Measurements from ENCODE around the gene PLD5. TPM values are rescaled to one million over a fixed set of nuclear protein-coding genes. Genes with fewer than 3 reads are reported as not detected.
"Not testable (repeated sequence)": the region's sequence is repeated elsewhere in the genome, so short reads cannot be mapped to it uniquely, and the experiment has no call there.

The PLD5 gene
- total and polyA plus RNA-seq, 5 donors: 0.14 to 0.31 (median 0.17) TPM; not detected in 1

DNA sequence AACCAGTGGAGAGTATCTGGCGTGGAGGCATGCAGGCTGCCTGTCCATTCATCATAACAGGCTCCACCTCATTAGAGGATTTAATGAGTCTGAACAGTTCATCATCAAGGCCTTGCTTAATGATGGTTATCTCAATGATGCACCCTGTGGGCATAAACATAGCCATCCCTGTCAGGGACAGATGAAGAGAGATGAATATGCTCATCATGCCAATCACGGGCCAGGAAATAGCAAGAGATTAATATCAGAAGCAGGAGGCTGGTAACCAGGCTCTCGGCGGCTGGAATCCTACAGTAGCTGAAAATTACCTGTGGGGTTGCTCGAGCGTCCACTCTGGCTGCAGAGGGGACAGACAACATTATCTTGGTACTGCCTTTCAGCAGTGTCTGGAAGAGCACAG, 247.7 kb downstream of the PLD5 start:
- H3K27ac ChIP-seq (ENCODE audit: low read length); DNase-seq; H3K27me3 ChIP-seq (ENCODE audit: control insufficient read depth, insufficient read depth); H3K9me3 ChIP-seq (ENCODE audit: control insufficient read depth, low read length); H3K4me3 ChIP-seq (ENCODE audit: low read length); intact Hi-C loops (cut with DNase I); ATAC-seq; H3K4me1 ChIP-seq (ENCODE audit: control insufficient read depth, insufficient read depth, low read length): not testable (repeated sequence)
- WGBS: 64% methylated on average over 6 of the region's 6 CpGs

DNA sequence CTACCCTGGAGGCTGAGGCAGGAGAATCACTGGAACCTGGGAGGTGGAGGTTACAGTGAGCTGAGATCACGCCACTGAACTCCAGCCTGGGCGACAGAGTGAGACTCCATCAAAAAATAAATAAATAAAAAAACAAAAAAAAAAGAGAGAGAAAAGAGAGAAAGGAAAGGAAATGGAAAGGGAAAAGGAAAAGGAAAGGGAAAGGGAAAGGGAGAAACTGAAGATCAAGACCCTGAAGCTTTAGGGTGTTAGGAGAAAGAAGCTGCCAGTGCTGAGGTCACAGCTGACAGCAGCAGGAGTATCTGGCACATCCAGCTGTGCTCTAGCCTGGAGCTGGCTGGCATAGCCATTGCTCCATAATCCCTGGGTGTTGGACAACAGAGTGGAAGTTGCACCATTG, 257.5 kb downstream of the PLD5 start:
- H3K9me3 ChIP-seq (ENCODE audit: control insufficient read depth, low read length); ATAC-seq; H3K27ac ChIP-seq (ENCODE audit: low read length); H3K27me3 ChIP-seq (ENCODE audit: control insufficient read depth, insufficient read depth); intact Hi-C loops (cut with DNase I); DNase-seq; H3K4me3 ChIP-seq (ENCODE audit: low read length); H3K4me1 ChIP-seq (ENCODE audit: control insufficient read depth, insufficient read depth, low read length): not testable (repeated sequence)
- 91% methylated on average over 2 of the region's 2 CpGs for WGBS

DNA sequence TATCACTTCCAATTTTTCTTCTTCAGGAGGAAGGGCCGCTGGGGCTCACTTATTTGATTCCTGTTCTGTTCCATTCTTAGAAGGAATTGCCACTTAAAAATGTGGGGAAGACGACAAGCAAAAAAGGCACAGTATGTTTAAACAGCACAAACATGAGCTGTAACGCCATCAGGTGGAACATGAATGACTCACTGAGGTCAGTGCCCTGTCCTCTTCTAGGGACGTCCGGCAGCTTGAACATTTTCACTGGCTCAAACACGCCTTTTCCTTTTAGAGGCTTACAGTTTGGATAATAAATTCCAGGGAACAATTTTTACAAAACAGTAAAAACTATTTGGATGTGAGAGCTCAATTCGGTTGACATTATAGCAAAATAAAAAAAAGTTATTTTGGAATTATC, 260.1 kb downstream of the PLD5 start:
- H3K9me3 ChIP-seq (ENCODE audit: control insufficient read depth, low read length); H3K27me3 ChIP-seq (ENCODE audit: control insufficient read depth, insufficient read depth); DNase-seq; H3K27ac ChIP-seq (ENCODE audit: low read length); intact Hi-C loops (cut with DNase I); H3K4me3 ChIP-seq (ENCODE audit: low read length); ATAC-seq; H3K4me1 ChIP-seq (ENCODE audit: control insufficient read depth, insufficient read depth, low read length): not testable (repeated sequence)
- 61% methylated on average over 6 of the region's 7 CpGs for WGBS

DNA sequence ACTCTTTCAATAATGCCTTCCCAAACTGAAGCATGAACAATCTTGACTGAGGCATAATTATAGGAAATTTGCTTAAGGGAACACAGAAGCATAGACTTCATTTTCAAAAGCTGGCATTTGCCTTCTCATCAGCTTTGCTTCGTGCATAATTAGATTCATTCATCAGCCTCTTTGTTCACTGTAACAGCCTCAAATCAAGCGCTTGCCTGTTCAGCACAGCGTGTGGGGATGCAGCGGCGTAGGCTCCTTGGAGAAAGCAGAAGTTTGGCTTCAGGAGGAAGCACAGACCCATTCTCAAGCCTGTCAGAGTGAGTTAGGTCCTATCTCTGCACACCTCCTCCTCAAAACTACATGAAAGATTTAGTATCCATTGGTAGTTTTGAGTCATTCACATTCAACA, 279.2 kb downstream of the PLD5 start:
- ATAC-seq (no peak), DNase-seq (no peak)
- Histone ChIP-seq H3K9me3 (ENCODE audit: control insufficient read depth, low read length) (no peaks in the 10 kb centered on the region), H3K4me1 (ENCODE audit: control insufficient read depth, insufficient read depth, low read length) (no peaks in the 10 kb centered on the region), H3K27me3 (ENCODE audit: control insufficient read depth, insufficient read depth) (no peaks in the 10 kb centered on the region), H3K4me3 (ENCODE audit: low read length) (no peak overlapping the region), H3K27ac (ENCODE audit: low read length) (no peak overlapping the region)
- WGBS: 53% methylated on average over 5 of the region's 5 CpGs
- intact Hi-C loops (cut with DNase I): no loop called here

DNA sequence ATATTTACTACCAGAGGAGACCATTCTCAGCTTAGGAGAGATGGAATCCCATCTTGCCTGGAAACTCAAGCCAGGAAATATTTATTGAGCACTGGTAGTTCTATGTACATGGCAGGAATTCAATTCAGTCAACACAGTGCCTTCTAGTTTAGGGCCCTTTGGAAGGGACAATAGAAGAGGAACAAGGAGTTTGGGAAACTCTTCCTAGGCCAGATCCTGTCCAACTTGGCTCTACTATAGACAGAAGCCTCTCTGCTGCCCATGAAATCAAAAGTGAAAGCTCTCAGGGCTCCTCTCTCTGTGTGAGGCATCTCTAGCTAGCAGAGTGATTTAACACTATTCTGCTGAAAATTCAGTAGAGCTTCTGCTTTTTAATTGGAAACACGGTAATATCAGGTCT, 281.0 kb downstream of the PLD5 start:
- no peaks in the 10 kb centered on the region for H3K9me3 ChIP-seq (ENCODE audit: control insufficient read depth, low read length)
- intact Hi-C loops (cut with DNase I): no loop called here
- no peak overlapping the region for H3K27ac ChIP-seq (ENCODE audit: low read length)
- H3K4me3 ChIP-seq (ENCODE audit: low read length): no peak overlapping the region
- H3K27me3 ChIP-seq (ENCODE audit: control insufficient read depth, insufficient read depth): no peaks in the 10 kb centered on the region
- no peak for DNase-seq
- H3K4me1 ChIP-seq (ENCODE audit: control insufficient read depth, insufficient read depth, low read length): no peaks in the 10 kb centered on the region
- WGBS: 41% methylated on average over 1 of the region's 1 CpG
- ATAC-seq: no peak

DNA sequence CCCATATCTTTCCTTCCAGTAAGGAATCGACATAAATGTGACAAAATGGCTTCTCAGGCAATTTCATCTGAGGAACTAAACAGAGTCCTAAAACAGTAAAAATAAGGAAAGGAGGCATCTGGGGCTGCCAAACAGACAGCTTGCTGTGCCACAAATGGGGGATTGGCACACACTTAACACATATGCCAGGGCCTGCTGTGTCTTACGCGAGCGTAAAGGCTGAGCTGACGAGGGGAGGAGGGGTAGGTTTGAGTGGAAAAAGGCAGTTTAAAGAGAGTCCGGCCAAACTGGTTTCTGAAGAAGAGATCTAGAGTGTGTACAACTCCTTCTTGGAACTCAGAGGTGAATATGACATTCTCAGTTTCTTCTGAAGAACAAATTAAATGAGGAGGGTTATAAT, 281.5 kb downstream of the PLD5 start:
- no peaks in the 10 kb centered on the region for H3K4me1 ChIP-seq (ENCODE audit: control insufficient read depth, insufficient read depth, low read length)
- no peaks in the 10 kb centered on the region for H3K27me3 ChIP-seq (ENCODE audit: control insufficient read depth, insufficient read depth)
- 71% methylated on average over 6 of the region's 6 CpGs for WGBS
- no peaks in the 10 kb centered on the region for H3K9me3 ChIP-seq (ENCODE audit: control insufficient read depth, low read length)
- no peak for ATAC-seq
- no peak for DNase-seq
- H3K4me3 ChIP-seq (ENCODE audit: low read length): no peak overlapping the region
- intact Hi-C loops (cut with DNase I): no loop called here
- H3K27ac ChIP-seq (ENCODE audit: low read length): no peak overlapping the region

DNA sequence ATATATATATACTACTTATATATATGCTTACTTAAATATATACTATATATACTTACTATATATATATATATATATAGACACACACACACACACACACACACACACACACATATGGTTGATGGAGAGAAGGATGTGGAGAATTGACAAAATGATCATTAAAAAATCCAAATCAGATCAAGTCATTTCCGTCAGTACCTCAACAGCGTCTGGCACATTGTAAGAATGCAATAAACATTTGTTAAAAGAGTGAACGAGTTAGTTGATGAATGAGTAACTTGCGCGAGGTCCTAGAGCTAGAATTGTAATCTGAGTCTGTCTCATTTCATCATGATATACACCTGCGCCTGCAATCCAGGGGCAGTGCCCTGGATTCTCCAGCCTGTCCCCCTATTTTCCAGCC, 282.6 kb downstream of the PLD5 start:
- 80% methylated on average over 6 of the region's 6 CpGs for WGBS
- no peaks in the 10 kb centered on the region for H3K9me3 ChIP-seq (ENCODE audit: control insufficient read depth, low read length)
- no peak overlapping the region for H3K27ac ChIP-seq (ENCODE audit: low read length)
- no peaks in the 10 kb centered on the region for H3K27me3 ChIP-seq (ENCODE audit: control insufficient read depth, insufficient read depth)
- intact Hi-C loops (cut with DNase I): no loop called here
- H3K4me3 ChIP-seq (ENCODE audit: low read length): no peak overlapping the region
- no peak for ATAC-seq
- H3K4me1 ChIP-seq (ENCODE audit: control insufficient read depth, insufficient read depth, low read length): no peaks in the 10 kb centered on the region
- DNase-seq: no peak

DNA sequence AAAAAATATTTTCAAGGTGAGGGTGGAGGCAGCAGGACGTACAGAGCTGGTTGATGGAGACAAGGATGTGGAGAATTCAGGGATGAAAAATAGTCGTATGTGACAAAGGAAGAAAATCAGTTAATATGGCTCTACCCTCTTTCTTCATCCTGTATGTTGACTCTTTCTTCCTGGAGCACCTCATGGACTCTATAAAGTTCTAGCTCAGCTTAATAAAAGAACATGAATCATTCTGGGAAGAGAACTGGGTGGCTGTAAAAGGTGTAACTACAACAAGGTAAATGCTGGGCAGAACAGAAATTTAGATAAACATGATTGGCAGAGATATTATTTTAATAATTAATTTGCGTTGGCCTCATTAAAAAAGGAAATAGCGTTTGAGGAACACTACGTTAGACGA, 283.8 kb downstream of the PLD5 start:
- no peak for DNase-seq
- Histone ChIP-seq H3K27me3 (ENCODE audit: control insufficient read depth, insufficient read depth) (no peaks in the 10 kb centered on the region), H3K9me3 (ENCODE audit: control insufficient read depth, low read length) (no peaks in the 10 kb centered on the region), H3K4me1 (ENCODE audit: control insufficient read depth, insufficient read depth, low read length) (no peaks in the 10 kb centered on the region), H3K27ac (ENCODE audit: low read length) (no peak overlapping the region), H3K4me3 (ENCODE audit: low read length) (no peak overlapping the region)
- WGBS: 81% methylated on average over 6 of the region's 6 CpGs
- no peak for ATAC-seq
- intact Hi-C loops (cut with DNase I): no loop called here

DNA sequence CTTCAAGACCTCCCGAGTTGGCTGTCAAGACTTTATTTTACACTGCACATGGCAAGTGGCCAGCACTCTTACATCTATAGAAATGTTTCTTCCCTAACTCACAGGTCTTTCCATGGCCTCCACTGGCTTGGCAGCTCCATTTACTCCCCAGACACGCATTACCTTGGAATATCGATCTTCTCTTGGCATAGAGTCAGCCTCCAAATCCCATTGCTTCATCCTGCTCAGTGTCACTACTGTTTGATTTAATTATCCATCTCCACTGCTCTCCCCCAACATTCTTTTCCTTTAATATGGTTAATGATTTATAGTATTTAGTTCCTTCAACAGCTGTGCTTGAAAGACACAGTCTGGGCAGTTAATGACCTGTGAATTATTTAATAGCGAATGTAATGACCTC, 284.4 kb downstream of the PLD5 start:
- no peak overlapping the region for H3K4me3 ChIP-seq (ENCODE audit: low read length)
- DNase-seq: no peak
- intact Hi-C loops (cut with DNase I): no loop called here

DNA sequence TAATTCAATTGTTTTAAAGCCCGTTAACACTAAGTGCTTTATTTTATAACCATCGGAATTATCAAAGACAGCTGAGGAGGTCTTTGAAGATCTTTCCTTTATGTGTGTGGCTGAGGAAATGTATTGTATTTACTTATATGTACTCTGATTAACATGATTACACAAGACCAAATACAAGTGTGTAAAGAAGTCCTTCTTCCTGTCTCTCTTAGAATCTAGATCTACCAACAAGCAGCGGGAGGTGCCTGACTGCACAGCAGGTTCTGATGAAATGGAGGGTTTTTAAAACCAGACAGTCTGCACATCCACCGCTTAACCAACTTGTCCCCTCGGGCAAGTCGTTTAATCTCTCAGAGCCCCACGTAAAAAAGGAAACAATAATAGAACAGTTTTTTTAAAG, 285.1 kb downstream of the PLD5 start:
- Histone ChIP-seq H3K9me3 (ENCODE audit: control insufficient read depth, low read length) (no peaks in the 10 kb centered on the region), H3K4me1 (ENCODE audit: control insufficient read depth, insufficient read depth, low read length) (no peaks in the 10 kb centered on the region), H3K4me3 (ENCODE audit: low read length) (no peak overlapping the region), H3K27me3 (ENCODE audit: control insufficient read depth, insufficient read depth) (no peaks in the 10 kb centered on the region), H3K27ac (ENCODE audit: low read length) (no peak overlapping the region)
- DNase-seq: no peak
- intact Hi-C loops (cut with DNase I): no loop called here
- WGBS: 85% methylated on average over 7 of the region's 7 CpGs
- ATAC-seq: no peak

More for the DNA sequence above, 284.4 kb downstream of the PLD5 start:
- no peak overlapping the region for H3K27ac ChIP-seq (ENCODE audit: low read length)
- WGBS: 71% methylated on average over 4 of the region's 4 CpGs
- H3K9me3 ChIP-seq (ENCODE audit: control insufficient read depth, low read length): no peaks in the 10 kb centered on the region
- no peaks in the 10 kb centered on the region for H3K4me1 ChIP-seq (ENCODE audit: control insufficient read depth, insufficient read depth, low read length)
- ATAC-seq: no peak
- no peaks in the 10 kb centered on the region for H3K27me3 ChIP-seq (ENCODE audit: control insufficient read depth, insufficient read depth)

DNA sequence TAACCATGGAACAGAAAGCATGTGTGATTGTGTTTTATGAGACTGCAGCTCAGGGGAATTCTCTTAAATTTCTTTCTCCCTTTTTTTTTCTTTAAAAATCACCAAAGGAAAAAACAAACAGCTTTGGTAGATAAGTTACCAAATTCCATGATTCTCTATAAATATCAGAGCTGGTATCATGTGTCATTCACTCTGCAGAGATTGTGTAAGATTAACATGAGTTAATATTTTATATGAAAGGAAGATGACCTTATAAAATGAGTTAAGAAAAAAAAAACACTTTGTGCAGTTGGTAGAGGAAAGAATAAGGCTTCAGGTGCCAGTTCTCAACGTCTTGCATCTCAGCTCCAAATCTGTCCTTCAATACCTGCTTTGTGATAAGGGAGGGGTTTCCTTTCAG, 287.4 kb downstream of the PLD5 start:
- Histone ChIP-seq H3K27ac (ENCODE audit: low read length) (no peak overlapping the region), H3K27me3 (ENCODE audit: control insufficient read depth, insufficient read depth) (no peaks in the 10 kb centered on the region), H3K4me3 (ENCODE audit: low read length) (no peak overlapping the region), H3K9me3 (ENCODE audit: control insufficient read depth, low read length) (no peaks in the 10 kb centered on the region), H3K4me1 (ENCODE audit: control insufficient read depth, insufficient read depth, low read length) (no peaks in the 10 kb centered on the region)
- no peak for ATAC-seq
- no peak for DNase-seq
- intact Hi-C loops (cut with DNase I): no loop called here
- 46% methylated on average over 1 of the region's 1 CpG for WGBS

DNA sequence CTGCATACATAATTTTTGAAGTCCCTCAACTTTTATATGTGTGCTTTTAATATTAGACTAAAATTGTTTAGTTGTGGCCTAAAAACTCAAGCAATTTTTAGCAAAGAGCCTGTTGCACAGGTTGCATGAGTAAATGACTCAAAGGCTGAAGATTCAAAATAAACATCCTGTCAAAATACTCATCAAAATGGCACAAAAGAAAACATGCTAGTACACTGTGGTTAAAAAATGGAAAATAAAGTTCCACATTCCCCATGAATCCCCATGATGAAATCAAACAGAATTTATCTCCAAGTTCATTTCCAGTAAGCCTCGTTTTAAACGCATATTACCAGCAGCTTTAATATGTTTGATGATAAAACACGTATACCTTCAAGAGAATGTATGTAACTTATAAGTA, 295.5 kb downstream of the PLD5 start:
- Histone ChIP-seq H3K27me3 (ENCODE audit: control insufficient read depth, insufficient read depth) (no peaks in the 10 kb centered on the region), H3K9me3 (ENCODE audit: control insufficient read depth, low read length) (no peaks in the 10 kb centered on the region), H3K4me1 (ENCODE audit: control insufficient read depth, insufficient read depth, low read length) (no peaks in the 10 kb centered on the region), H3K4me3 (ENCODE audit: low read length) (no peak overlapping the region), H3K27ac (ENCODE audit: low read length) (no peak overlapping the region)
- WGBS: 82% methylated on average over 3 of the region's 3 CpGs
- no peak for ATAC-seq
- intact Hi-C loops (cut with DNase I): no loop called here
- no peak for DNase-seq
